B cell (primary cell): Measurements from ENCODE around the gene MYD88. TPM values are rescaled to one million over a fixed set of nuclear protein-coding genes. Genes with fewer than 3 reads are reported as not detected.

ENCODE experiments used
- ATAC-seq: fragments of 200-7000 bp; cut with Tn5 transposase; one replicate; pipeline ENCODE4 v1.10.0; 2021; ENCODE audit warnings: low read depth, mild to moderate bottlenecking, moderate number of reproducible peaks, moderate library complexity
- CTCF ChIA-PET: fragments of 350-600 bp; sonication (Branson Sonifier 250); formaldehyde crosslinking; loops from one replicate; lab custom pipeline; 2021; ENCODE audit warnings: antibody characterized with exemption, inconsistent platforms; lab: Charles Lee
- POLR2A ChIA-PET: fragments of 350-600 bp; sonication (Branson Sonifier 250); formaldehyde crosslinking; loops from one replicate; lab custom pipeline; 2021; ENCODE audit warnings: antibody characterized with exemption; lab: Charles Lee
- DNase-seq: peaks from one replicate; pipeline ENCODE4 v3.0.0; 2013
- H2AFZ ChIP-seq: 2 replicates; pipeline ENCODE4 v1.6.1; 2012; ENCODE audit warnings: mild to moderate bottlenecking, low read depth, low read length; ENCODE audit not compliant: insufficient read depth, poor library complexity, severe bottlenecking
- H3K27ac ChIP-seq, 2 donors: 1 replicate in 1 of 2; 2 replicates in 1 of 2; pipeline ENCODE4 v1.5.1; 2012 to 2013; ENCODE audit warnings: low read length in 2 of 2, mild to moderate bottlenecking in 2 of 2, moderate library complexity in 1 of 2
- H3K27me3 ChIP-seq, 4 experiments: fragments of 200-600 bp in 1 of 4; sonication (generic) in 1 of 4; replicated peaks in 1 of 4; 1 replicate in 2 of 4; 2 replicates in 2 of 4; pipeline versions ENCODE4 v1.6.1 to v1.7.0; 2013 to 2016; ENCODE audit warnings: low read length in 3 of 4, mild to moderate bottlenecking in 2 of 4, mixed read lengths in 1 of 4, moderate library complexity in 1 of 4; ENCODE audit not compliant: insufficient read depth in 4 of 4, control insufficient read depth in 3 of 4; ENCODE audit errors: control extremely low read depth in 1 of 4
- H3K36me3 ChIP-seq, 2 experiments: replicated peaks in 1 of 2; 1 replicate in 1 of 2; 2 replicates in 1 of 2; pipeline versions ENCODE4 v1.6.1 to v1.7.1; 2013; ENCODE audit warnings: low read length in 1 of 2; ENCODE audit not compliant: insufficient read depth in 2 of 2, control insufficient read depth in 1 of 2; ENCODE audit errors: control extremely low read depth in 1 of 2, extremely low read depth in 1 of 2
- H3K4me1 ChIP-seq, 2 donors: fragments of 200-600 bp in 1 of 2; sonication (generic) in 1 of 2; 1 replicate in 1 of 2; 2 replicates in 1 of 2; pipeline versions ENCODE4 v1.5.1 to v1.6.1; 2013 to 2017; ENCODE audit warnings: low read length in 2 of 2; ENCODE audit not compliant: control insufficient read depth in 2 of 2, insufficient read depth in 2 of 2
- H3K4me2 ChIP-seq: replicated peaks from 2 replicates; pipeline ENCODE3; 2012; ENCODE audit warnings: mild to moderate bottlenecking, low read depth, low read length; ENCODE audit not compliant: poor library complexity, severe bottlenecking
- H3K4me3 ChIP-seq, 5 experiments: fragments of 200-600 bp in 1 of 5; sonication (generic) in 1 of 5; 1 replicate in 3 of 5; 2 replicates in 2 of 5; pipeline versions ENCODE4 v1.5.1 to v1.7.0; 2011 to 2016; ENCODE audit warnings: low read length in 4 of 5, mild to moderate bottlenecking in 4 of 5, low read depth in 2 of 5, control low read depth in 1 of 5, moderate library complexity in 1 of 5; ENCODE audit not compliant: insufficient read depth in 1 of 5; ENCODE audit errors: control extremely low read depth in 1 of 5, extremely low read depth in 1 of 5
- H3K79me2 ChIP-seq: fragments of 200-600 bp; sonication (generic); one replicate; pipeline ENCODE4 v1.6.0; 2016; ENCODE audit warnings: low read length; ENCODE audit not compliant: control insufficient read depth, insufficient read depth
- H3K9ac ChIP-seq: fragments of 200-600 bp; sonication (generic); 2 replicates; pipeline ENCODE4 v1.6.1; 2017; ENCODE audit warnings: mild to moderate bottlenecking, low read length, moderate library complexity
- H3K9me3 ChIP-seq, 3 donors: one replicate each; pipeline versions ENCODE4 v1.6.1 to v1.7.1; 2013; ENCODE audit warnings: low read length in 2 of 3; ENCODE audit not compliant: control insufficient read depth in 2 of 3, insufficient read depth in 1 of 3; ENCODE audit errors: control extremely low read depth in 1 of 3
- H4K20me1 ChIP-seq: 2 replicates; pipeline ENCODE4 v1.6.0; 2012; ENCODE audit warnings: mild to moderate bottlenecking, low read length; ENCODE audit not compliant: insufficient read depth, control insufficient read depth, poor library complexity, severe bottlenecking
- H3K27ac Mint-ChIP-seq: one replicate; pipeline ENCODE4 v1.8.0; 2021; ENCODE audit warnings: mixed read lengths
- H3K27me3 Mint-ChIP-seq: one replicate; pipeline ENCODE4 v1.8.0; 2021; ENCODE audit warnings: mixed read lengths
- H3K4me1 Mint-ChIP-seq: one replicate; pipeline ENCODE4 v1.8.0; 2021; ENCODE audit warnings: mixed read lengths
- H3K4me3 Mint-ChIP-seq: one replicate; pipeline ENCODE4 v1.8.0; 2021; ENCODE audit warnings: mixed read lengths
- H3K9me3 Mint-ChIP-seq: one replicate; pipeline ENCODE4 v1.8.0; 2022; ENCODE audit warnings: mixed read lengths; ENCODE audit not compliant: insufficient read depth
- EZH2 ChIP-seq: IDR thresholded peaks from 2 replicates; pipeline ENCODE4 v1.6.1; 2012; ENCODE audit warnings: borderline replicate concordance, low read depth, mild to moderate bottlenecking, moderate library complexity, low read length; ENCODE audit not compliant: insufficient read depth, poor library complexity, severe bottlenecking
- WGBS: methylation state at CpG from one replicate; pipeline ENCODE4 v1.1.5; 2013; ENCODE audit warnings: missing lambda C conversion rate; ENCODE audit not compliant: insufficient coverage; 5-methylcytosine and 5-hydroxymethylcytosine counted together
- intact Hi-C: fragments of 100-400 bp; cut with micrococcal nuclease; formaldehyde crosslinking; loops from one replicate; pipeline ENCODE4 v1.10.0; 2022
- polyA plus RNA-seq: library from polyadenylated mRNA; depleted of rRNA; stranded (reverse); fragments of >200 nt; gene quantifications from 2 replicates; pipeline ENCODE4 v1.2.3, GENCODE V29; 2012
- total RNA-seq, 2 donors: library from RNA; stranded (reverse); fragments of 120-200 nt in 1 of 2; gene quantifications; 1 replicate in 1 of 2; 2 replicates in 1 of 2; pipeline versions ENCODE4 v1.2.3 to v1.2.4, GENCODE V29; 2013 to 2022
- TF ChIP-seq, protein P1 (sequence below): fragments of 200-600 bp; IDR thresholded peaks from one replicate; pipeline ENCODE4 v1.8.0; 2022; ENCODE audit warnings: antibody characterized with exemption, mild to moderate bottlenecking

The MYD88 gene
- total and polyA plus RNA-seq, 2 donors (not counting 1 experiment from before 2014, with no cell fraction given), result 48.0 to 52.3 TPM

GRCh38 chr3:38154033-38154494 lies 15.6 kb downstream of the MYD88 start:
- POLR2A ChIA-PET, result no interaction called here
- H3K36me3 ChIP-seq, result no peaks in the 10 kb centered on the region
- peaks cover 20 to 34% of the 10 kb centered on the region in 2 donors for H3K4me1 ChIP-seq
- H3K9me3 ChIP-seq, result peaks cover 0 to 1% (median 0%) of the 10 kb centered on the region in 3 donors
- no peaks in the 10 kb centered on the region for H3K79me2 ChIP-seq
- no peak overlapping the region for H3K9ac ChIP-seq
- intact Hi-C loops, result no loop called here
- no peaks in the 10 kb centered on the region for H4K20me1 ChIP-seq
- no CpG with 5 or more reads among the region's 2 CpGs for WGBS
- TF ChIP-seq, protein P1, sequence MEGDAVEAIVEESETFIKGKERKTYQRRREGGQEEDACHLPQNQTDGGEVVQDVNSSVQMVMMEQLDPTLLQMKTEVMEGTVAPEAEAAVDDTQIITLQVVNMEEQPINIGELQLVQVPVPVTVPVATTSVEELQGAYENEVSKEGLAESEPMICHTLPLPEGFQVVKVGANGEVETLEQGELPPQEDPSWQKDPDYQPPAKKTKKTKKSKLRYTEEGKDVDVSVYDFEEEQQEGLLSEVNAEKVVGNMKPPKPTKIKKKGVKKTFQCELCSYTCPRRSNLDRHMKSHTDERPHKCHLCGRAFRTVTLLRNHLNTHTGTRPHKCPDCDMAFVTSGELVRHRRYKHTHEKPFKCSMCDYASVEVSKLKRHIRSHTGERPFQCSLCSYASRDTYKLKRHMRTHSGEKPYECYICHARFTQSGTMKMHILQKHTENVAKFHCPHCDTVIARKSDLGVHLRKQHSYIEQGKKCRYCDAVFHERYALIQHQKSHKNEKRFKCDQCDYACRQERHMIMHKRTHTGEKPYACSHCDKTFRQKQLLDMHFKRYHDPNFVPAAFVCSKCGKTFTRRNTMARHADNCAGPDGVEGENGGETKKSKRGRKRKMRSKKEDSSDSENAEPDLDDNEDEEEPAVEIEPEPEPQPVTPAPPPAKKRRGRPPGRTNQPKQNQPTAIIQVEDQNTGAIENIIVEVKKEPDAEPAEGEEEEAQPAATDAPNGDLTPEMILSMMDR, result no peak
- no peak for TF ChIP-seq EZH2
- ATAC-seq (no peak), DNase-seq (no peak)
- H2AFZ ChIP-seq, result no peak overlapping the region
- no peaks in the 10 kb centered on the region for H3K9me3 Mint-ChIP-seq
- no peaks in the 10 kb centered on the region for H3K27me3 Mint-ChIP-seq
- H3K4me2 ChIP-seq, result no peak overlapping the region
- CTCF ChIA-PET, result interaction anchor here (1.0 to 2.2 kb wide), 3 partner anchors 9 to 17 kb away, joined by 5 to 9 read pairs (median 6); partner anchors contain the start of genes ACAA1 and OXSR1
- H3K27me3 ChIP-seq, result no peaks in the 10 kb centered on the region
- no peak overlapping the region for H3K27ac Mint-ChIP-seq
- no peak overlapping the region for H3K4me3 Mint-ChIP-seq
- no peak overlapping the region for H3K27ac ChIP-seq
- no peak overlapping the region for H3K4me3 ChIP-seq
- peaks cover 42% of the 10 kb centered on the region for H3K4me1 Mint-ChIP-seq

DNA sequence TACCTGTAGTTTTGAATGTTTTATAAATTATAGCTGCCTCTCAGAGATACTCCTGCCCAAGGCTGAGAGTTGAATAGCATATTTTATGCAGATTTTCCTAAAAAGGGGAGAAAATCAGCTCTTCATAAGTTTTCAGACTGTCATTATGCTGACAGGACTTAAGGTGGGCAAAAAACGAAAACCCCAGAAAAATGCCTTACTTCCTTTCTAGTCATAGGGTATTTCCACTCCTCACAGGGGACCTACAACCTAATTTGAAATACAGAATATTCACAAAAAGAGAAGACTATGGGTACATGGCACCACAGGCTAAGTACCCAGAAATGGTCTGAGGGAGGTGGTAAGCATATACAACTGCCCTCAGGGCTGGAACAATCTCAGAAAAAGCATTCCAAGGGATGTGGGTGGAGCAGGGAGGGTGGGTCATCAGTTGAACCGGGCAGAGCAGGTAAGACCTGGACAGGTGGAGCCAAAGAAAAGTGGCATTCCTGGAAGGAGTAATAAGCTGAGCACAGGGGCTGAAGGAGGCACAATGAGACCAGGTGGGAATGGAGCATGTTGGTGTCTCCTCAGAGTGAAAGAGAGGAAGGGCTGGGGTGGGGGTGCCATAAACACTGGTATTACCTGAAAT lies 16.3 kb downstream of the MYD88 start:
- Mint-ChIP-seq H3K27ac (peak overlapping the region; percentile 37), H3K4me3 (peak overlapping the region; percentile 19), H3K27me3 (no peaks in the 10 kb centered on the region), H3K4me1 (peaks cover 35% of the 10 kb centered on the region), H3K9me3 (no peaks in the 10 kb centered on the region)
- no peak for TF ChIP-seq EZH2
- TF ChIP-seq, protein P1, result no peak
- Histone ChIP-seq H3K36me3 (no peaks in the 10 kb centered on the region), H3K27ac (no peak overlapping the region), H4K20me1 (no peaks in the 10 kb centered on the region), H3K4me1 (peaks cover 13 to 28% of the 10 kb centered on the region in 2 donors), H3K9me3 (peaks cover 0 to 1% (median 0%) of the 10 kb centered on the region in 3 donors), H2AFZ (no peak overlapping the region), H3K9ac (no peak overlapping the region), H3K4me3 (no peak overlapping the region), H3K79me2 (no peaks in the 10 kb centered on the region), H3K27me3 (no peaks in the 10 kb centered on the region), H3K4me2 (no peak overlapping the region)
- intact Hi-C loops, result no loop called here
- no peak for DNase-seq
- ChIA-PET CTCF (interaction anchor here (1.0 to 2.2 kb wide), 3 partner anchors 8 to 18 kb away, joined by 5 to 9 read pairs (median 6); partner anchors contain the start of genes ACAA1 and OXSR1), POLR2A (interaction anchor here (0.6 kb wide), 1 partner anchor 61 kb away, joined by 4 read pairs; no protein-coding TSS in a partner anchor)
- WGBS, result 64% methylated on average over 1 of the region's 2 CpGs
- ATAC-seq, result no peak
